Right hindlimb (tissue), 1 donor: Measurements from ENCODE around the gene RASGRF2.

Experiments used
- DNase-seq: peaks from one replicate; pipeline ENCODE4 v3.0.0-alpha.2; 2018

The RASGRF2 gene

GRCh38 chr5:80953587-80953986 is 6.6 kb upstream of the RASGRF2 start:
- no peak for DNase-seq

GRCh38 chr5:80955082-80955590 is 5.0 kb upstream of the RASGRF2 start:
- DNase-seq, result no peak

- no peak for DNase-seq
Measured at GRCh38 chr5:80956272-80956671, 3.9 kb upstream of the RASGRF2 start.

- no peak for DNase-seq
Measured at GRCh38 chr5:80957031-80957761, 3.0 kb upstream of the RASGRF2 start.

GRCh38 chr5:80958616-80959015 is 1.5 kb upstream of the RASGRF2 start:
- DNase-seq, result no peak

GRCh38 chr5:80959138-80959537 is 1.0 kb upstream of the RASGRF2 start:
- DNase-seq, result no peak

GRCh38 chr5:80960531-80961375 is 590 bp downstream of the RASGRF2 start:
- peak; percentile 24 for DNase-seq

GRCh38 chr5:80961376-80962281 is 1.5 kb downstream of the RASGRF2 start:
- DNase-seq, result no peak

- no peak for DNase-seq
Measured at GRCh38 chr5:80962630-80963520, 2.7 kb downstream of the RASGRF2 start.

- no peak for DNase-seq
Measured at GRCh38 chr5:80963521-80963895, 3.3 kb downstream of the RASGRF2 start.

- no peak for DNase-seq
Measured at GRCh38 chr5:80963966-80964481, 3.9 kb downstream of the RASGRF2 start.

GRCh38 chr5:80964491-80964890 is 4.3 kb downstream of the RASGRF2 start:
- no peak for DNase-seq

- DNase-seq, result no peak
Measured at GRCh38 chr5:80964919-80965318, 4.8 kb downstream of the RASGRF2 start.

GRCh38 chr5:80967500-80968181 is 7.5 kb downstream of the RASGRF2 start:
- peak; percentile 34 for DNase-seq

- DNase-seq, result no peak
Measured at GRCh38 chr5:80973027-80973426, 12.9 kb downstream of the RASGRF2 start.

- DNase-seq, result no peak
Measured at GRCh38 chr5:80975065-80975464, 14.9 kb downstream of the RASGRF2 start.

- no peak for DNase-seq
Measured at GRCh38 chr5:80976985-80977384, 16.8 kb downstream of the RASGRF2 start.

GRCh38 chr5:80977764-80978163 is 17.6 kb downstream of the RASGRF2 start:
- DNase-seq, result no peak

GRCh38 chr5:80978772-80979317 is 18.7 kb downstream of the RASGRF2 start:
- DNase-seq, result no peak

GRCh38 chr5:80982093-80982492 is 21.9 kb downstream of the RASGRF2 start:
- no peak for DNase-seq
